Sigmoid colon (tissue), 3 donors: ENCODE data around the gene POU5F1.

Experiments used
- CTCF ChIP-seq, 4 experiments: fragments of 450-650 bp in 3 of 4; fragments of 200-600 bp in 1 of 4; IDR thresholded peaks; one replicate each; pipeline ENCODE4 v1.5.1; 2016 to 2019; ENCODE audit warnings: antibody characterized with exemption in 4 of 4, mild to moderate bottlenecking in 3 of 4, moderate library complexity in 2 of 4
- POLR2A ChIP-seq, 2 donors: fragments of 450-650 bp; IDR thresholded peaks; one replicate each; pipeline ENCODE4 v1.6.1; 2016; ENCODE audit warnings: antibody characterized with exemption in 2 of 2, mild to moderate bottlenecking in 2 of 2, moderate library complexity in 2 of 2

- no peak for TF ChIP-seq POLR2A (IDR thresholded peaks at IDR 0.05)
- TF ChIP-seq CTCF (IDR thresholded peaks at IDR 0.05): no peak
Measured at GRCh38 chr6:31122791-31123706, 47.4 kb downstream of the POU5F1 start.
